HG02970 (cell line): ENCODE data around the gene EDA.

Source experiments
- ATAC-seq: cut with Tn5 transposase; IDR thresholded peaks from one replicate; pipeline ENCODE4 v1.9.1; 2021; ENCODE audit warnings: mild to moderate bottlenecking, moderate library complexity, moderate number of reproducible peaks; ENCODE audit not compliant: unreplicated experiment, low FRiP score

Gene EDA

DNA sequence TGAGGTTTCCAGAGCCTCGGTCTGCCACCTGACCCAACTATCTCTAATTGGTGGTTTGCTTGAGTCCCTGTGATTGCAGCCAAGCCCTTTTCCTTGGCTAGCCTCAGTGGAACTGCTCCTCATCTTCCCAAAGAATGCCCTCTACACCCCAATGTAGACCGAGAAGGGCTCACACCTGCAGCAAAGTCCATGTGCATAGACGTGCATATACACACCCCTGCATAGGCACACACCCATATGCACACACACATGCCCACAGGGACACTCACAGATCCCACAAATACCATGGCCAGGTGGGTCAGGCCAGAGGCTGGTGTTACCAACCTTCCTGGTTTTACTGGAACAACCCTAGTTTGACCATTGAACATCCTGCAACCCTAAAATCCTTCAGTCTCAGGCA, 433.5 kb downstream of the EDA start:
- no peak for ATAC-seq

DNA sequence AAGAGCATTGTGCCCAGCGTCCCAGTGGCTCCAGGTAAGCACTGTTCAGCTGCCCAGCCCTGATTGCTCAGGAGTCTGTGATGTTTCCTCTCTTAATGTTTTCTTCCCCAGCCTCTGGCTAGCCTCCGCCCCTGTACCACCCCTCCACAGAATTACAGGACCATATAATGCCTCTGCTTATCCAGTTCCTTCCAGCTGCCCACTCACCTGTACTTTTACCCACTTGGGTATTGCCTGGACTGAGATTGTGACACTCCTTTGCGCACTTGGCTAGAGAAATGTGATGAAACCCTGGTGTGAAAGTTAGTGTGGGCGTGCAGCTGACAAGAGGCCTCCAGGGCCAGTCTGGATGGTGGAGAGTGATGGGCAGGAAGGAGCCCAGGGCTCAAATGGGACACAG, 434.0 kb downstream of the EDA start, which contains the start of gene AWAT2:
AWAT2 (minus strand) TSS at position 14 of the 400 bp plus-strand sequence; CDS start at position 8, 6 bp downstream.
- no peak for ATAC-seq

DNA sequence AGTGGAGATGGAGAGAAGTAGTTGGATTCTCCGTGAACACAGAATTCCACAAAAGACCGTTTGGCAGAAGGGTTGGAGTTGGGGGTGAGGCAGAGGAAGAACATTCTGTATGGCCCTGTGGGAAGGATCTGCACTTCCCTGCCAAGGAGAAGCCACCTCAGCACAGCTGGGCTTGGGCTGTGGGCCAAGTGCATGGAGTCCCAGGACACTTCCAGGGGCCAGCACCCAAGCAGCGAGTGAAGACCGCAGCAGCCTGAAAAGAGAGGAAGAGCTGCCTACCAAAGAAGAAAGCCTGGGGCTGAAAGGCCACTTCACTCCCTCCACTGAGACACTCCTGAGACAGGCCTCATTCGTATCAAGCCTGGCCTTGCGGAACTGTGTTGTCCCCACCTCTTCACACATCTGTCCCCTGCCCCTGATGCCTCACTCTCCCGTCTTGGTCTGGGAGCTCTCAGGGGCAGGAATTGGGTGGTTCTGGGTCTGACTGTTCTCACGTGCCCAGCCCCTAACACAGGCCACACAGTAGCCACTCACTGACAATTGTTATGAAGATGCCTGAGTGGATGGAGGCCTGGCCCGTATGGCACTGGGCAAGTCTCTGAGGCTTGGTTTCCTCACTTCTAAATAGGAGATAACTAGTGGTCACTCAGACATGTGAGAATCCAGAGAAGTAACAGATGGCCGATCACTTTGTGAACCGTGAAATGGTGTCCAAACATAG, 437.1 kb downstream of the EDA start:
- no peak for ATAC-seq

DNA sequence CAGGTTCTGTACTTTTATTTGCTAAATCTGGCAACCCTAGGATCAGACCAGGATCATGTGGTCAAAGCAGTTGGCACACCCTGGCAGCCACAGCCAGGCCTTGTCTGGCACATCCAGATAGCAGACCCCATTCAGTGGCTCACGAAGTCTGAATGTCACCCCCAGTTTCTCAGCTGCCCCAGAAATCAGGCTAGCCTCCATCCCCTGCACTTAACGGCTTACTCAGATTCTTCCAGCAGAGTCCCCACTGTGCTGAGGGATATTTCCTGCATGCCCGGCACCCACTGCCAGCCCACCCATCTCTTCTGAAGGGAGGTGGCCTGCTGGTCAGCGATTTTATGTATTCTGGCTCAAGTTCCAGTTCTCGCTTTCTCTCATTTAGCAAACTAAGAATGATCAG, 438.5 kb downstream of the EDA start:
- no peak for ATAC-seq

DNA sequence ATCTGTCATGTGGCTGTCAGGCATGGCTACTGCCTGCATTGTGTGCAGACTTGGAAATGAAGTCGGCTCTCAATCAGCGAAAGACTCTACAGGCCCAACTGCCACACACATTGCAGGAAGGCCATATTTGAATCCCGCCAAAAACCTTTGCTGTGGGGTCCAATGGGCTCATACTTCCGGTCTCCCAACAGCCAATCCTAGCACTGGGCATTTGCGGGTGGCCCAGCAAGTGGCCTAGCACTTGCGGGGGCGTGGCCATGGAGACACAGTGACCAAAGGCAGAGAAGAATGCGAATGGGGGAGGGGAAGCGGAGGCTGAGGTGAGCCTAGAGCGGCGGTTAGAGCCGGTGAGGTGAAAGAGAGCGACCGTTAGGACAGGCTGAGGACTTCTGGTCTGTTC, 446.2 kb downstream of the EDA start, which contains the start of gene OTUD6A:
OTUD6A (plus strand) TSS at position 382 of the 400 bp plus-strand sequence. CDS start 68 bp downstream, outside the sequence.
- no peak for ATAC-seq

DNA sequence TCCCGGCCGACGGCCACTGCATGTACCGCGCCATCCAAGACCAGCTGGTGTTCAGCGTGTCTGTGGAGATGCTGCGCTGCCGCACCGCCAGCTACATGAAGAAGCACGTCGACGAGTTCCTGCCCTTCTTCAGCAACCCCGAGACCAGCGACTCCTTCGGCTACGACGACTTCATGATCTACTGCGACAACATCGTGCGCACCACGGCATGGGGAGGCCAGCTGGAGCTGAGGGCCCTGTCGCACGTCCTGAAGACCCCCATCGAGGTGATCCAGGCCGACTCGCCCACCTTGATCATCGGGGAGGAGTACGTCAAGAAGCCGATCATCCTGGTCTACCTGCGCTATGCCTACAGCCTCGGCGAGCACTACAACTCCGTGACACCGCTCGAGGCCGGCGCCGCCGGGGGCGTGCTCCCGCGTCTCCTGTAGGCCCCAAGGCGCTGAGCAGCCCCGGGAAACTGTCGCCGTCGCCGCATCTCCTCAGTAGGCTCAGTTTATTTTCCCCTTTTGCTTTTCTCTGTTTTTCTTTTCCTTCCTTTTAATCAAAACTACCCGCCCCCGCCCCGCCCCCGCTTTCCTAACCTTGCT, 447.1 kb downstream of the EDA start:
- no peak for ATAC-seq

DNA sequence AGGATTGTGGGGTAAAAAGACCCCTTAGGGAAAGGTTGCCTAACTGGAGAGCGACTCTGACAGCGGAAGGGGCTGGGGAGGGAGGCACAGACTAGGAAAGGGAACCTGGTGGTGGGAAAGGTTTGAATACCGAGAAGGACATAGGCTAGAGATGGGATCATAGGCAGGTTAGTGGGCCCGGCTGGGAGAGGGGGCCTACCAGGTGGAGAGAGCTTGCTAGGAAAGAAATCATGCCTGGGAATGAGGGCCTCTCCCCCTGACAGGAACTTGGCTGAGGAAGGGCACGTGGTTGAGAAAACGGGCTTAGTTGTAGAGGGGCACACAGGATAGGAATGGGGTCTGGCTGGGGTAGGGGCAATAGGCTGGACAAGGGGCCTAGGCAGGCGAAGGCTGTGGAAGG, 450.7 kb downstream of the EDA start:
- ATAC-seq, result no peak

DNA sequence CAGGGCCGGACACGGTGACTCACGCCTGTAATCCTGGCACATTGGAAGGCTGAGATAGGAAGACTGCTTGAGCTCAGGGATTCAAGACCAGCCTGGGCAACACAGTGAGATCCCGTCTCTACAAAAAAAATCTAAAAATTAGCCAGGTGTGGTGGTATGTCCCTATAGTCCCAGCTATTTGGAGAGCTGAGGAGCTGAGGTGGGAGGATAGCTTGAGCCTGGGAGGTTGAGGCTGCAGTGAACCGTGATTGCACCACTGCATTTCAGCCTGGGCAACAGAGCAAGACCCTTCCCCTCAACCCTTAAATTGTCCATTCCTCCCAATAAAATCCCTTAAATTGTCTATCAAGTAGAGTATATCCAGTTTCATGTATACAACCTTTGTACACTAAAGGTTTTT, 463.4 kb downstream of the EDA start:
- ATAC-seq, result no peak

DNA sequence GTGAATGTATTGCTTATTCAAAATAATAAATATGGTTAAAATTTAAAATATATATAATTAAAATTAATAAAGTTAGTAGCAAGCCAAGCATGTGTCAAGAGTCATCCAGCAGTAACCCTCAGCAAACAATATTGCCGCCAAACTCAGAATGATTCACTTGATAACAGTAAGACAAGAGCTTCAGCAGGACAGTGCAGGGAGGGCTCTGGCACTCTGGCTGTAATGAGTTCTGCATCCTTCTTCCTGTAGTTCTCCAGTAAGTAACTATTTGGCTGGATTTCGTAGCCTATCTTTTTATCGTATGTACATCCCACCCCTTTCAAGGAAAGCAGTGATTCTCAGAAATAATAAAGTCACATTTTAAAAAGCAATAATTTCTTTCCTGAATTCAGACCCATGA, 464.0 kb downstream of the EDA start:
- ATAC-seq, result no peak

DNA sequence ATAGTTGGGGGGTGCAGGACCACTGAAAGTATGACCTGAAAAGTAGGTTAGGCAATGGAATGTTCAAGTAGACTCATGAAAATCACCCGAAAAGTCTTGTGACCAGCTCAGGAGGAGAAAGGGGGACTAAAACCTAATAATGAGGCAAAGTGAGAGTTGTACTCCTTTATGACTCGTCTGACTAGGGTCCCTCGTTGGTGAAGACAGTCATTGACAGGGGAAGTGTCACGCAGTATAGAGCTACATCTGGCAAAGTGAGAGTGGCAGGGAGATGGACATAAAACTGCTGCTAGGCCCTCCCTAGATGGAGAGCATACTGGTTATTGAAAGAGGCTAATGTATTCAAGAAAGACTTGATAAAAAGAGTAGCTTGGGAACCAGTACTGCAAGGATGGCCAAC, 466.8 kb downstream of the EDA start:
- no peak for ATAC-seq

DNA sequence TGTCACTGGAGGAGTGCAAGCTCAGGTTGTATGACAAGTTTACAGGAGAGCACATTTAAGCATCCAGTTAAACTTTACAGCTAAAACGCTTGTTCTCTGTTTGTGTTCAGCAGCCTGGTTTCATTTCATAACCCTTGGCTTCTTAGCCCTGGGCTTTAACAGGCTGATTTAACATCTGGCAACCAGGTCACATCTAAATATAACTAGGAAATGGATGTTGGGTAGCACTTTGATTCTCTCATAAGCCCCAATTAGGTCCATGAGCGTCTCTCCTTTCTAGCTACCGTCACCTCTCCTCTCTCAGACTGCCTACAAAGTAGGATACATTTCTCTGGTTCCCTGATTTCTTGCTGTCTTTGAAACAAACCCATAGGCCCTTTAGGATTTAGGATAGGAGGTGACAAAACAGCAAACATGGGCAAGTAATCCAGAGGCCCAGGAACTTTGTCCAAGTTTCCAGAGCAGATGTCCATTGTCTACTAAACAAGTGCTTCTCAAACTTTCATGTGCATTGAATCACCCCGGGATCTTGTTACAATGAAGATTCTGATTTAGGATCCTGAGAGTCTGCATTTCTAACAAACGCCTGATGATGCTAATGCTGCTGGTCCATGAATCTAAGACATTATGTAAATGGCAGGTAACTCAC, 468.8 kb downstream of the EDA start:
- ATAC-seq, result no peak

DNA sequence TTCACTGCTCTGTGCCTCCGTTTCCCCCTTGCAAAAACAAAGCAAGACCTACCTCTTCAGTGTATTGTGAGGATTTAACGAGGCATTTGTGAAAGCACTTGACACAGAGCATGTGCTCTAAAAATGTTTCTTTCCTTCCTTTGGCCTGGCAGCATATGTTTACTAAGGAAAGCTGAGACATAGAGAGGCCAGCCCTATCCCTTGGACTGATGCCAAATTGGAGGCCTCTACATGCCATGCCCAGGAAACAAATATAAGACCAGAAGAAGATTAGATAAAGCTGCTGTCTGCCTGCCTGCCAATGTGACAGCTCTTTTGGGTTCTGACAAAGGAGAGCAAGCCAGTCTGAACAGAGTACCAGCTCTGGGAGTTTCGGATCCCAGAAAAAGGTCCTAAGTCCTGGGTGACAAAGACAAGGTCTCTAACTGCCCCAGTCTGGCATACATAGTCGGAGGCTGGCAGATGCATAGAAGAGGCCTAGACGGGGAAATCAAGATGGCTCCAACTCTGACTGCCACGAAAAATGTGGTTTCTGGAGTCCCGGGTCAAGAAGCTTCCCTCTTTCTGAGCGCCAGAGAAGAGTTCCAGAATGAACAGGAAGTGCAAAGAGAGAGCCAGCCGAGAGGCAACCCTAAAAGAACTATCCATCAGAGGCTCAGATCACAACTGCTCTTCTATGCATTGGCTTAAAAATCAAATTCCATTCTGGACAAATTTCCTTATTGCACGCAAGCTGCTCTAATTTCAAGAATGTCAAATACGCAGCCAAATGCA, 472.1 kb downstream of the EDA start:
- no peak for ATAC-seq

DNA sequence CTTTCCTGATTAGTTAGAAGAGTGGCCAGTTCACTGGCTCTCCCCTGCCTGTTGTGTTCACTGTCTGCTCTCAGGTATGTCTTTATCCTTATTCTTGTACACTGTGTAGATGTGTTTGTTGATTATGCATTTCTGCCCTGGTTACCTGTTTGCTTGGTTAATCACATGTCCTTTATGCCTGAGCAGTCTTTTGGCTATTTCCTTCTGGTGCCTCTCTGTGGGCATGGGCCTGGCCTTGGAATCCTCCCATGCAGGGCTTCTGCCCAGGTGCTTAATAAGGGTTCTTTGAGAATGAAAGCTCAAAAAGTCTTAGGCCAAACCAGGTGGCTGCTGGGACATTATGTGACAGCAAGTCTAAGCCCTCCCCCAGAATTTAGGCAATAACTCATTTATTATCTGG, 472.8 kb downstream of the EDA start:
- ATAC-seq, result no peak
